K562 (cell line): Measurements from ENCODE around the gene PRELID3B. TPM values are rescaled to one million over a fixed set of nuclear protein-coding genes. Genes with fewer than 3 reads are reported as not detected.
A peak's percentile ranks its signal among the peaks of the same experiment; 100 is the strongest.

ENCODE experiments used
- ATF1 ChIP-seq, 2 experiments: fragments of 450-650 bp in 1 of 2; IDR thresholded peaks; 2 replicates each; pipeline ENCODE4 v1.6.1; 2016; ENCODE audit warnings: missing compliant biosample characterization in 1 of 2, missing genetic modification characterization in 1 of 2
- BRF1 ChIP-seq: IDR thresholded peaks from 3 replicates; pipeline ENCODE4 v1.6.1; 2011; ENCODE audit warnings: borderline replicate concordance, mild to moderate bottlenecking; ENCODE audit not compliant: insufficient read length; ENCODE audit errors: extremely low read depth
- HDAC6 ChIP-seq: IDR thresholded peaks from 2 replicates; pipeline ENCODE4 v1.6.1; 2012; ENCODE audit warnings: low read depth, mild to moderate bottlenecking, control low read depth, inconsistent platforms, low read length, moderate library complexity
- HMG20B ChIP-seq: fragments of 250-450 bp; sonication (Bioruptor Pico); IDR thresholded peaks from 2 replicates; pipeline ENCODE4 v1.5.0; 2021; ENCODE audit warnings: mild to moderate bottlenecking
- HNRNPUL1 ChIP-seq: fragments of 200-400 bp; formaldehyde crosslinking; IDR thresholded peaks from 2 replicates; pipeline ENCODE4 v1.6.1; 2017; ENCODE audit warnings: low read length
- MECOM ChIP-seq: fragments of 250-450 bp; sonication (Bioruptor Pico); IDR thresholded peaks from 2 replicates; pipeline ENCODE4 v1.8.0; 2022; ENCODE audit warnings: inconsistent platforms
- NFIX ChIP-seq: fragments of 250-450 bp; sonication (Bioruptor Pico); IDR thresholded peaks from 2 replicates; pipeline ENCODE4 v1.4.0; 2020; ENCODE audit warnings: low read depth, mild to moderate bottlenecking, moderate library complexity
- PHB ChIP-seq: fragments of 250-450 bp; sonication (Bioruptor Pico); IDR thresholded peaks from 2 replicates; pipeline ENCODE4 v1.5.0; 2021
- PRPF4 ChIP-seq: fragments of 200-400 bp; formaldehyde crosslinking; IDR thresholded peaks from one replicate; pipeline ENCODE4 v1.6.1; 2017; ENCODE audit warnings: low read length, low read depth, mild to moderate bottlenecking; ENCODE audit not compliant: insufficient read depth, poor library complexity, severe bottlenecking
- RNF219 ChIP-seq: fragments of 250-450 bp; sonication (Bioruptor Pico); IDR thresholded peaks from 2 replicates; pipeline ENCODE4 v1.5.0; 2022; ENCODE audit warnings: mild to moderate bottlenecking
- SMAD3 ChIP-seq: fragments of 450-650 bp; formaldehyde crosslinking; conservative IDR thresholded peaks from 2 replicates; pipeline ENCODE4 v1.4.0; 2020; ENCODE audit warnings: mild to moderate bottlenecking
- SMARCC2 ChIP-seq: fragments of 450-650 bp; IDR thresholded peaks from 2 replicates; pipeline ENCODE4 v1.6.1; 2017; ENCODE audit warnings: antibody characterized with exemption, moderate library complexity, mild to moderate bottlenecking, low read depth
- STAG1 ChIP-seq: sonication (generic); formaldehyde crosslinking; IDR thresholded peaks from 2 replicates; pipeline ENCODE4 v1.5.0; 2020; ENCODE audit warnings: missing genetic modification reagents, borderline replicate concordance
- TAF7 ChIP-seq: fragments of 450-650 bp; IDR thresholded peaks from 2 replicates; pipeline ENCODE4 v1.6.1; 2016; ENCODE audit warnings: missing genetic modification characterization, missing compliant biosample characterization
- TCF7 ChIP-seq: sonication (generic); IDR thresholded peaks from 2 replicates; pipeline ENCODE4 v1.6.1; 2016; ENCODE audit warnings: antibody characterized with exemption, borderline replicate concordance
- TFE3 ChIP-seq: fragments of 450-650 bp; formaldehyde crosslinking; IDR thresholded peaks from 2 replicates; pipeline ENCODE4 v1.4.0; 2020; ENCODE audit warnings: mild to moderate bottlenecking, mixed read lengths
- TSHZ1 ChIP-seq: fragments of 250-450 bp; sonication (Bioruptor Pico); IDR thresholded peaks from 2 replicates; pipeline ENCODE4 v1.4.0; 2020; ENCODE audit warnings: mild to moderate bottlenecking, moderate library complexity
- WHSC1 ChIP-seq: IDR thresholded peaks from one replicate; pipeline ENCODE4 v1.6.1; 2012; ENCODE audit warnings: low read length, control low read depth, inconsistent platforms
- ZKSCAN3 ChIP-seq: fragments of 250-450 bp; sonication (Bioruptor Pico); IDR thresholded peaks from 2 replicates; pipeline ENCODE4 v1.4.0; 2020
- ZNF316 ChIP-seq: fragments of 450-650 bp; IDR thresholded peaks from 2 replicates; pipeline ENCODE4 v1.6.1; 2016
- ZNF766 ChIP-seq: fragments of 200-800 bp; sonication (Bioruptor generic); conservative IDR thresholded peaks from 2 replicates; pipeline ENCODE4 v1.6.1; 2016; ENCODE audit warnings: missing genetic modification characterization, missing compliant biosample characterization
- polyA plus RNA-seq, 8 experiments: library from polyadenylated mRNA; depleted of rRNA in 4 of 8; stranded (reverse) in 5 of 8; unstranded in 3 of 8; fragments of >200 nt; fragmentation: Nextera tagmentation in 2 of 8; fragmentation: Illumina TruSeq in 1 of 8; extraction: Ambion mirVana in 2 of 8; extraction: Trizol in 1 of 8; gene quantifications; 2 replicates each; pipeline versions ENCODE4 v1.2.1 to v1.2.3, GENCODE V29; 2011 to 2014; ENCODE audit warnings: inconsistent platforms in 1 of 8, missing spikeins in 1 of 8
- total RNA-seq, 7 experiments: library from RNA; depleted of rRNA in 6 of 7; stranded (reverse); fragments of >200 nt in 6 of 7; fragmentation: Illumina TruSeq in 2 of 7; extraction: Trizol in 2 of 7; gene quantifications; 2 replicates each; pipeline versions ENCODE4 v1.2.1 to v1.2.3, GENCODE V29; 2011 to 2021; ENCODE audit warnings: low replicate concordance in 1 of 7

PRELID3B gene
- total and polyA plus RNA-seq, 9 of the 15 experiments (the other 6 are each of a cell fraction or from before 2014, with no cell fraction given): 77.0 to 186 (median 101) TPM

- TF ChIP-seq WHSC1: no peak
- TF ChIP-seq PHB (CRISPR knock-in tag): no peak
- TF ChIP-seq TAF7 (tag): no peak
- TF ChIP-seq SMAD3 (CRISPR knock-in tag): no peak
- peak; percentile 99 for TF ChIP-seq ZNF316
- TF ChIP-seq ZKSCAN3 (CRISPR knock-in tag): no peak
- peak; percentile 45; the same call in 1 of the 2 replicates for TF ChIP-seq MECOM
- no peak for TF ChIP-seq RNF219 (CRISPR knock-in tag)
- no peak for TF ChIP-seq NFIX (CRISPR knock-in tag)
- 0 out of 2 replicates have a peak, but pooled peaks have one; percentile 40 for TF ChIP-seq STAG1
- no peak for TF ChIP-seq TFE3 (CRISPR knock-in tag)
- no peak for TF ChIP-seq BRF1
- no peak for TF ChIP-seq HDAC6
- TF ChIP-seq PRPF4: no peak
- no peak for TF ChIP-seq SMARCC2
- TF ChIP-seq TSHZ1 (CRISPR knock-in tag): no peak
- TF ChIP-seq ATF1 (CRISPR knock-in tag; IDR thresholded peaks at IDR 0.05): no peak
- peak; percentile 43; the same call in 1 of the 2 replicates for TF ChIP-seq ATF1 (tag; IDR thresholded peaks at IDR 0.05)
- TF ChIP-seq HNRNPUL1: no peak
- peak; percentile 76; the same call in 1 of the 2 replicates for TF ChIP-seq ZNF766
- TF ChIP-seq TCF7: no peak
- TF ChIP-seq HMG20B (CRISPR knock-in tag): no peak
Observed at GRCh38 chr20:59042151-59042795, at the start of gene PRELID3B (continued).
